OCI-LY1 (cell line): ENCODE results near the gene PLEKHH1.
A peak's percentile ranks its signal among the peaks of the same experiment; 100 is the strongest.

ENCODE experiments used
- H2AFZ ChIP-seq: fragments of 200-600 bp; sonication (generic), shearing (Covaris generic); 2 replicates; pipeline ENCODE4 v1.6.0; 2014; ENCODE audit warnings: antibody characterized with exemption, mild to moderate bottlenecking, low read length
- H3F3A ChIP-seq: fragments of 200-600 bp; sonication (generic), shearing (Covaris generic); 2 replicates; pipeline ENCODE4 v1.6.0; 2014; ENCODE audit warnings: mild to moderate bottlenecking, antibody characterized with exemption, low read length, moderate library complexity; ENCODE audit not compliant: insufficient read depth
- H3K27ac ChIP-seq: fragments of 200-600 bp; sonication (generic); 2 replicates; pipeline ENCODE4 v1.5.1; 2014; ENCODE audit warnings: low read length, mixed run types, mild to moderate bottlenecking, low read depth; ENCODE audit not compliant: poor library complexity, severe bottlenecking
- H3K27me3 ChIP-seq: fragments of 200-600 bp; sonication (generic); 2 replicates; pipeline ENCODE4 v1.6.0; 2014; ENCODE audit warnings: antibody characterized with exemption, mild to moderate bottlenecking, low read length, moderate library complexity; ENCODE audit not compliant: insufficient read depth
- H3K36me3 ChIP-seq: fragments of 200-600 bp; sonication (generic); 2 replicates; pipeline ENCODE4 v1.6.1; 2014; ENCODE audit warnings: mild to moderate bottlenecking, antibody characterized with exemption, low read length, moderate library complexity, mixed read lengths; ENCODE audit not compliant: insufficient read depth
- H3K4me1 ChIP-seq: fragments of 200-600 bp; sonication (generic); 2 replicates; pipeline ENCODE4 v1.5.1; 2014; ENCODE audit warnings: mild to moderate bottlenecking, low read length, moderate library complexity; ENCODE audit not compliant: insufficient read depth, severe bottlenecking
- H3K4me2 ChIP-seq: fragments of 200-600 bp; sonication (generic), shearing (Covaris generic); 2 replicates; pipeline ENCODE4 v1.6.1; 2014; ENCODE audit warnings: low read length
- H3K4me3 ChIP-seq: fragments of 200-600 bp; sonication (generic); 2 replicates; pipeline ENCODE4 v1.5.1; 2014; ENCODE audit warnings: low read length, low read depth, mild to moderate bottlenecking, mixed read lengths; ENCODE audit not compliant: poor library complexity, severe bottlenecking
- H3K79me2 ChIP-seq: fragments of 200-600 bp; shearing (Covaris generic); 2 replicates; pipeline ENCODE4 v1.6.1; 2016; ENCODE audit warnings: mixed run types, low read length, mixed read lengths; ENCODE audit not compliant: insufficient read depth
- H3K9ac ChIP-seq: fragments of 200-600 bp; sonication (generic), shearing (Covaris generic); 2 replicates; pipeline ENCODE4 v1.6.1; 2014; ENCODE audit warnings: mild to moderate bottlenecking, low read length, mixed read lengths
- H3K9me2 ChIP-seq: fragments of 200-600 bp; sonication (generic), shearing (Covaris generic); 2 replicates; pipeline ENCODE4 v1.6.1; 2014; ENCODE audit warnings: low read depth, mild to moderate bottlenecking, low read length, mixed read lengths
- H3K9me3 ChIP-seq: fragments of 200-600 bp; shearing (Covaris generic); 2 replicates; pipeline ENCODE4 v1.6.1; 2014; ENCODE audit warnings: low read length, mixed read lengths
- H4K20me1 ChIP-seq: fragments of 200-600 bp; sonication (generic), shearing (Covaris generic); 2 replicates; pipeline ENCODE4 v1.6.0; 2016; ENCODE audit warnings: mild to moderate bottlenecking, low read length; ENCODE audit not compliant: insufficient read depth
- EZH2 ChIP-seq: fragments of 200-600 bp; sonication (generic), shearing (Covaris generic); IDR thresholded peaks from 2 replicates; pipeline ENCODE4 v1.8.0; 2017; ENCODE audit warnings: borderline replicate concordance, mixed run types, mild to moderate bottlenecking, antibody characterized with exemption, low read length, moderate library complexity, mixed read lengths
- TF ChIP-seq, protein P1 (sequence below): fragments of 200-600 bp; sonication (generic), shearing (Covaris generic); IDR thresholded peaks from 2 replicates; pipeline ENCODE4 v1.5.1; 2017; ENCODE audit warnings: mild to moderate bottlenecking, antibody characterized with exemption, low read length, moderate library complexity, mixed read lengths

PLEKHH1 gene

DNA sequence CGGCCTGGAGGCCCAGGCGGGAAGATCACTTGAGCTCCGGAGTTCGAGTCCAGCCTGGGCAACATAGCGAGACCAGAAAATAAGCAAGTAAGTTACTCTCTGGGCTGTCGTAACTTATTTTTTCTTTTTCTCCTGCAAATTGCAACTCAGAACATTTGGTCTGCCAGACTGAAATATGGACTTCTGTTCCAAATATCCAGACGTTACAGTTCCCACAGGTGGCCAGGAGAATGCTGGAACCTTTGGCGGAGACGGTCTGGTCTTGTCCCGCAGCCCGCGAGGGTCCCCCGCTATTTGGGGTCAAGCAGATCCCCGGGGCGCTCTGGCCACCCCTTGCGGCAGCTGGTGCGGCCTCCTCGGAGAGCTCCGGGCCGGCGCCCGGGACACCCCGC is 488 bp upstream of the PLEKHH1 start:
- H3K36me3 ChIP-seq, result no peaks in the 10 kb centered on the region
- H3K9ac ChIP-seq, result no peak overlapping the region
- no peak overlapping the region for H3K27ac ChIP-seq
- no peaks in the 10 kb centered on the region for H3K27me3 ChIP-seq
- H3F3A ChIP-seq, result no peaks in the 10 kb centered on the region
- H3K4me2 ChIP-seq, result peak overlapping the region; percentile 56
- H3K4me3 ChIP-seq, result peak overlapping the region; percentile 27
- no peaks in the 10 kb centered on the region for H3K9me2 ChIP-seq
- H3K9me3 ChIP-seq, result no peaks in the 10 kb centered on the region
- no peaks in the 10 kb centered on the region for H3K79me2 ChIP-seq
- TF ChIP-seq, protein P1, sequence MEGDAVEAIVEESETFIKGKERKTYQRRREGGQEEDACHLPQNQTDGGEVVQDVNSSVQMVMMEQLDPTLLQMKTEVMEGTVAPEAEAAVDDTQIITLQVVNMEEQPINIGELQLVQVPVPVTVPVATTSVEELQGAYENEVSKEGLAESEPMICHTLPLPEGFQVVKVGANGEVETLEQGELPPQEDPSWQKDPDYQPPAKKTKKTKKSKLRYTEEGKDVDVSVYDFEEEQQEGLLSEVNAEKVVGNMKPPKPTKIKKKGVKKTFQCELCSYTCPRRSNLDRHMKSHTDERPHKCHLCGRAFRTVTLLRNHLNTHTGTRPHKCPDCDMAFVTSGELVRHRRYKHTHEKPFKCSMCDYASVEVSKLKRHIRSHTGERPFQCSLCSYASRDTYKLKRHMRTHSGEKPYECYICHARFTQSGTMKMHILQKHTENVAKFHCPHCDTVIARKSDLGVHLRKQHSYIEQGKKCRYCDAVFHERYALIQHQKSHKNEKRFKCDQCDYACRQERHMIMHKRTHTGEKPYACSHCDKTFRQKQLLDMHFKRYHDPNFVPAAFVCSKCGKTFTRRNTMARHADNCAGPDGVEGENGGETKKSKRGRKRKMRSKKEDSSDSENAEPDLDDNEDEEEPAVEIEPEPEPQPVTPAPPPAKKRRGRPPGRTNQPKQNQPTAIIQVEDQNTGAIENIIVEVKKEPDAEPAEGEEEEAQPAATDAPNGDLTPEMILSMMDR, result no peak
- no peak for TF ChIP-seq EZH2
- H3K4me1 ChIP-seq, result no peaks in the 10 kb centered on the region
- H2AFZ ChIP-seq, result no peak overlapping the region
- no peaks in the 10 kb centered on the region for H4K20me1 ChIP-seq

DNA sequence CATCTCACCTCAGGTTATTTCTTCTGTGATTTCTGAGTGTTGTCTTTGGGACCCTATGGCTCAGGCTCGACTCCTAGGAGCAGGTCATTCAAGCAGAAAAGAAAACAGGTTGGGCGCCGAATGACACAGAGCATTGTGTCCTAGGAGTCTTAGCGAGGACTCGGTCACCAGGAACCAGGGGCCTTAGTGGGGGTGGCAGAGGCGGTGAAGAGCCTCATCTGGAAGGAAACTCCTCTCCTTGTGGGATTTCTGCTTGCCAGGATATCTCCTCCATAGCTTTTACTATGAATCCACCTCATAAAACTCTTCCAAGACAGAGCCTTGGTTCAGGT is 630 bp downstream of the PLEKHH1 start:
- no peaks in the 10 kb centered on the region for H3F3A ChIP-seq
- no peak overlapping the region for H3K4me3 ChIP-seq
- H3K9ac ChIP-seq, result no peak overlapping the region
- H4K20me1 ChIP-seq, result no peaks in the 10 kb centered on the region
- no peaks in the 10 kb centered on the region for H3K9me2 ChIP-seq
- 0 out of 2 replicates have a peak overlapping the region, but pooled peaks have one; percentile 56 for H3K4me2 ChIP-seq
- H3K36me3 ChIP-seq, result no peaks in the 10 kb centered on the region
- no peaks in the 10 kb centered on the region for H3K9me3 ChIP-seq
- no peak for TF ChIP-seq EZH2
- TF ChIP-seq, protein P1, result no peak
- no peaks in the 10 kb centered on the region for H3K4me1 ChIP-seq
- H3K79me2 ChIP-seq, result no peaks in the 10 kb centered on the region
- H3K27me3 ChIP-seq, result no peaks in the 10 kb centered on the region
- H2AFZ ChIP-seq, result no peak overlapping the region
- H3K27ac ChIP-seq, result no peak overlapping the region

DNA sequence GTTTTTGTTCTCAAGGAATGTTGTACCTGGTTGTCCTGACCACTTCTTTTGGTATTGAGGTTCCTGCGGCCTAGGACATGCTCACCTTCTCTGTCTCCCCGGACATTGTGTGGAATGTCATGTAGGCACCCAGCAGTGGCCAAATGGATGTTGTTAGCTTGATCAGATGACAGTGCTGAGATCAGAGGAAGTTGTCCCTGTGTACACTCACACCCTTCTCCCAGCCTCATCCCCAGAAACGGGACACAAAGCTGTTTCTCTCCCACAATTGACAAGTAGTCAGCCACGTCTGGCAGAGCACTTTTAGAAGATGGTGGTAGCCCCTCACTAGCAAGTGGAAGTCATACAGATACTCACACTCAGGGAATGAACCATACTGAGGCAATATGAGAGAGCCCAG is 3.0 kb downstream of the PLEKHH1 start:
- no peaks in the 10 kb centered on the region for H3K79me2 ChIP-seq
- no peak overlapping the region for H2AFZ ChIP-seq
- no peak overlapping the region for H3K27ac ChIP-seq
- TF ChIP-seq EZH2, result no peak
- TF ChIP-seq, protein P1, result no peak
- H3K27me3 ChIP-seq, result 0 out of 2 replicates have a peak, but pooled peaks cover 4% of the 10 kb centered on the region
- H3K4me3 ChIP-seq, result no peak overlapping the region
- no peak overlapping the region for H3K4me2 ChIP-seq
- no peaks in the 10 kb centered on the region for H3K36me3 ChIP-seq
- H3K4me1 ChIP-seq, result no peaks in the 10 kb centered on the region
- no peaks in the 10 kb centered on the region for H3F3A ChIP-seq
- no peaks in the 10 kb centered on the region for H3K9me2 ChIP-seq
- no peak overlapping the region for H3K9ac ChIP-seq
- H4K20me1 ChIP-seq, result no peaks in the 10 kb centered on the region
- H3K9me3 ChIP-seq, result no peaks in the 10 kb centered on the region
